Effector memory CD8-positive, alpha-beta T cell (primary cell): ENCODE results near the gene MDGA2.
"Not testable (repeated sequence)": the region's sequence is repeated elsewhere in the genome, so short reads cannot be mapped to it uniquely, and the experiment has no call there.

Experiments
- ATAC-seq: fragments of 150-1000 bp; cut with Tn5 transposase; replicated peaks from 2 replicates; pipeline ENCODE4 v1.10.0; 2021; ENCODE audit warnings: mild to moderate bottlenecking, moderate library complexity
- DNase-seq, 3 experiments: peaks; one replicate each; pipeline ENCODE4 v3.0.0; 2021
- H3K27ac Mint-ChIP-seq, 2 donors: one replicate each; pipeline ENCODE4 v1.8.0; 2022; ENCODE audit warnings: mild to moderate bottlenecking in 2 of 2, mixed read lengths in 2 of 2, moderate library complexity in 2 of 2
- H3K27me3 Mint-ChIP-seq, 2 donors: one replicate each; pipeline ENCODE4 v1.8.0; 2022; ENCODE audit warnings: mixed read lengths in 2 of 2
- H3K36me3 Mint-ChIP-seq: one replicate; pipeline ENCODE4 v1.8.0; 2022; ENCODE audit warnings: mild to moderate bottlenecking, moderate library complexity, mixed read lengths; ENCODE audit not compliant: insufficient read depth
- H3K4me1 Mint-ChIP-seq, 2 donors: one replicate each; pipeline ENCODE4 v1.8.0; 2022; ENCODE audit warnings: low read depth in 2 of 2, mixed read lengths in 2 of 2
- H3K4me3 Mint-ChIP-seq, 2 donors: one replicate each; pipeline ENCODE4 v1.8.0; 2022; ENCODE audit warnings: mild to moderate bottlenecking in 2 of 2, mixed read lengths in 2 of 2, moderate library complexity in 2 of 2
- H3K9me3 Mint-ChIP-seq, 2 donors: one replicate each; pipeline ENCODE4 v1.8.0; 2022; ENCODE audit warnings: mixed read lengths in 2 of 2

Gene MDGA2

GRCh38 chr14:47332106-47332505 is 343.3 kb downstream of the MDGA2 start:
- ATAC-seq: no peak
- DNase-seq: no peak
- H3K4me1 Mint-ChIP-seq: no peaks in the 10 kb centered on the region
- peaks cover 0 to 4% of the 10 kb centered on the region in 2 donors for H3K9me3 Mint-ChIP-seq
- no peak overlapping the region for H3K27ac Mint-ChIP-seq
- no peak overlapping the region for H3K4me3 Mint-ChIP-seq
- H3K36me3 Mint-ChIP-seq: no peaks in the 10 kb centered on the region
- no peaks in the 10 kb centered on the region for H3K27me3 Mint-ChIP-seq

- H3K27ac Mint-ChIP-seq: no peak overlapping the region
- H3K36me3 Mint-ChIP-seq: no peaks in the 10 kb centered on the region
- no peak overlapping the region for H3K4me3 Mint-ChIP-seq
- ATAC-seq (no peak), DNase-seq (no peak)
- peaks cover 3 to 14% of the 10 kb centered on the region in 2 donors for H3K9me3 Mint-ChIP-seq
- no peaks in the 10 kb centered on the region for H3K4me1 Mint-ChIP-seq
- H3K27me3 Mint-ChIP-seq: no peaks in the 10 kb centered on the region
These were observed 347.0 kb downstream of the MDGA2 start for GRCh38 chr14:47328376-47328775.

GRCh38 chr14:47327336-47327735 is 348.1 kb downstream of the MDGA2 start:
- H3K36me3 Mint-ChIP-seq: no peaks in the 10 kb centered on the region
- no peak overlapping the region for H3K4me3 Mint-ChIP-seq
- H3K9me3 Mint-ChIP-seq: peaks cover 3 to 16% of the 10 kb centered on the region in 2 donors
- H3K27ac Mint-ChIP-seq: no peak overlapping the region
- DNase-seq (no peak), ATAC-seq (no peak)
- H3K4me1 Mint-ChIP-seq: no peaks in the 10 kb centered on the region
- H3K27me3 Mint-ChIP-seq: no peaks in the 10 kb centered on the region

GRCh38 chr14:47322751-47323150 is 352.7 kb downstream of the MDGA2 start:
- Mint-ChIP-seq H3K9me3 (peaks cover 7 to 24% of the 10 kb centered on the region in 2 donors), H3K4me3 (no peak overlapping the region), H3K27me3 (no peaks in the 10 kb centered on the region), H3K4me1 (no peaks in the 10 kb centered on the region), H3K27ac (no peak overlapping the region), H3K36me3 (no peaks in the 10 kb centered on the region)
- no peak for ATAC-seq
- no peak for DNase-seq

- no peak for DNase-seq
- Mint-ChIP-seq H3K27ac (no peak overlapping the region), H3K27me3 (no peaks in the 10 kb centered on the region), H3K9me3 (no peaks in the 10 kb centered on the region), H3K4me1 (no peaks in the 10 kb centered on the region), H3K4me3 (no peak overlapping the region), H3K36me3 (no peaks in the 10 kb centered on the region)
- ATAC-seq: no peak
These were observed 373.3 kb downstream of the MDGA2 start for GRCh38 chr14:47302121-47302520.

- no peak overlapping the region for H3K27ac Mint-ChIP-seq
- no peaks in the 10 kb centered on the region for H3K4me1 Mint-ChIP-seq
- ATAC-seq (no peak), DNase-seq (no peak)
- H3K36me3 Mint-ChIP-seq: no peaks in the 10 kb centered on the region
- no peaks in the 10 kb centered on the region for H3K9me3 Mint-ChIP-seq
- H3K27me3 Mint-ChIP-seq: no peaks in the 10 kb centered on the region
- no peak overlapping the region for H3K4me3 Mint-ChIP-seq
These were observed 374.6 kb downstream of the MDGA2 start for GRCh38 chr14:47300796-47301195.

- H3K36me3 Mint-ChIP-seq: no peaks in the 10 kb centered on the region
- no peak overlapping the region for H3K27ac Mint-ChIP-seq
- no peaks in the 10 kb centered on the region for H3K4me1 Mint-ChIP-seq
- H3K4me3 Mint-ChIP-seq: no peak overlapping the region
- ATAC-seq: no peak
- no peaks in the 10 kb centered on the region for H3K27me3 Mint-ChIP-seq
- no peak for DNase-seq
- no peaks in the 10 kb centered on the region for H3K9me3 Mint-ChIP-seq
These were observed 378.0 kb downstream of the MDGA2 start for GRCh38 chr14:47297374-47297773.

GRCh38 chr14:47284283-47284682 is 391.1 kb downstream of the MDGA2 start:
- no peak for ATAC-seq
- H3K9me3 Mint-ChIP-seq: peaks cover 0 to 3% of the 10 kb centered on the region in 2 donors
- no peak overlapping the region for H3K4me3 Mint-ChIP-seq
- no peak for DNase-seq
- no peaks in the 10 kb centered on the region for H3K27me3 Mint-ChIP-seq
- H3K4me1 Mint-ChIP-seq: no peaks in the 10 kb centered on the region
- no peak overlapping the region for H3K27ac Mint-ChIP-seq
- H3K36me3 Mint-ChIP-seq: no peaks in the 10 kb centered on the region

- H3K27me3 Mint-ChIP-seq, H3K9me3 Mint-ChIP-seq, H3K4me1 Mint-ChIP-seq, H3K4me3 Mint-ChIP-seq, ATAC-seq, DNase-seq, H3K27ac Mint-ChIP-seq, H3K36me3 Mint-ChIP-seq: not testable (repeated sequence)
These were observed 393.6 kb downstream of the MDGA2 start for GRCh38 chr14:47281761-47282160.

GRCh38 chr14:47278233-47278842 is 397.1 kb downstream of the MDGA2 start:
- no peaks in the 10 kb centered on the region for H3K36me3 Mint-ChIP-seq
- no peaks in the 10 kb centered on the region for H3K4me1 Mint-ChIP-seq
- H3K4me3 Mint-ChIP-seq: no peak overlapping the region
- no peaks in the 10 kb centered on the region for H3K27me3 Mint-ChIP-seq
- ATAC-seq (no peak), DNase-seq (no peak)
- peaks cover 0 to 2% of the 10 kb centered on the region in 2 donors for H3K9me3 Mint-ChIP-seq
- H3K27ac Mint-ChIP-seq: no peak overlapping the region

GRCh38 chr14:47277703-47278102 is 397.7 kb downstream of the MDGA2 start:
- Mint-ChIP-seq H3K36me3 (no peaks in the 10 kb centered on the region), H3K27me3 (no peaks in the 10 kb centered on the region), H3K9me3 (peaks cover 0 to 2% of the 10 kb centered on the region in 2 donors), H3K4me1 (no peaks in the 10 kb centered on the region), H3K4me3 (no peak overlapping the region), H3K27ac (no peak overlapping the region)
- ATAC-seq (no peak), DNase-seq (no peak)

GRCh38 chr14:47276931-47277330 is 398.5 kb downstream of the MDGA2 start:
- DNase-seq: no peak
- no peak overlapping the region for H3K4me3 Mint-ChIP-seq
- H3K27me3 Mint-ChIP-seq: no peaks in the 10 kb centered on the region
- peaks cover 0 to 2% of the 10 kb centered on the region in 2 donors for H3K9me3 Mint-ChIP-seq
- ATAC-seq: no peak
- H3K4me1 Mint-ChIP-seq: no peaks in the 10 kb centered on the region
- H3K27ac Mint-ChIP-seq: no peak overlapping the region
- no peaks in the 10 kb centered on the region for H3K36me3 Mint-ChIP-seq

GRCh38 chr14:47273939-47274338 is 401.5 kb downstream of the MDGA2 start:
- no peak for ATAC-seq
- H3K9me3 Mint-ChIP-seq: peaks cover 0 to 2% of the 10 kb centered on the region in 2 donors
- no peak overlapping the region for H3K27ac Mint-ChIP-seq
- no peaks in the 10 kb centered on the region for H3K36me3 Mint-ChIP-seq
- no peaks in the 10 kb centered on the region for H3K27me3 Mint-ChIP-seq
- H3K4me1 Mint-ChIP-seq: no peaks in the 10 kb centered on the region
- DNase-seq: no peak
- no peak overlapping the region for H3K4me3 Mint-ChIP-seq

GRCh38 chr14:47270715-47271114 is 404.7 kb downstream of the MDGA2 start:
- H3K27me3 Mint-ChIP-seq: no peaks in the 10 kb centered on the region
- no peaks in the 10 kb centered on the region for H3K4me1 Mint-ChIP-seq
- ATAC-seq: no peak
- no peak overlapping the region for H3K4me3 Mint-ChIP-seq
- no peaks in the 10 kb centered on the region for H3K36me3 Mint-ChIP-seq
- DNase-seq: no peak
- H3K9me3 Mint-ChIP-seq: peaks cover 4 to 11% of the 10 kb centered on the region in 2 donors
- no peak overlapping the region for H3K27ac Mint-ChIP-seq
